ENCODE results near the gene FAM168A. TPM values are rescaled to one million over a fixed set of nuclear protein-coding genes. Genes with fewer than 3 reads are reported as not detected.

The FAM168A gene
- total RNA-seq, 1 experiment from 2014 or later: 15.3 TPM

- peak; percentile 79 for DNase-seq
- Histone ChIP-seq H3K4me3 (peak overlapping the region; percentile 65), H3K9me3 (no peaks in the 10 kb centered on the region), H3K27me3 (no peaks in the 10 kb centered on the region), H3K36me3 (no peaks in the 10 kb centered on the region)
These were observed 220.9 kb downstream of the FAM168A start for GRCh38 chr11:73376803-73377629.

GRCh38 chr11:73376160-73376802, 221.6 kb downstream of the FAM168A start, which contains the start of gene RELT:
TSS of gene RELT (plus strand) at chr11:73376399. CDS start at chr11:73389137, 12,738 bp downstream.
- H3K9me3 ChIP-seq: no peaks in the 10 kb centered on the region
- DNase-seq: peak; percentile 89
- peak within 1 kb of the TSS; percentile 65 for H3K4me3 ChIP-seq
- H3K36me3 ChIP-seq: no peaks in the 10 kb centered on the region
- no peaks in the 10 kb centered on the region for H3K27me3 ChIP-seq

DNA sequence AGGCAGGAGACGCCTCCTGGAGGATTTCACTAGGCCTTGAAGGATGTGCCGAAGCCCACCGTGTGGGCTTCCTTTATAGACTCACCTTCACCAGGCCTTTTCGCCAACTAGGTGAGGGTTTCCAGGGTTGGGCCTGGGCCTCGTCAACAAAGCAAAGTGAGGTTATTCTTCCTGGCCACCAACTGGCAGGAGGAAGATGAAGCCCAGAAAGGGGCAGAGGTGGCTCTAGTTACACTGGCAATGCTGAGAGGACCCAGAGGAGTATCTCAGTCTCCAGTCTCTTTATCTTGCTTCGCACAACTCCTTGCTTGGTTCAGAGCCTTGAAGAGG, 222.1 kb downstream of the FAM168A start:
- H3K4me3 ChIP-seq: peak overlapping the region; percentile 17
- no peak for DNase-seq
- H3K9me3 ChIP-seq: no peaks in the 10 kb centered on the region
- no peaks in the 10 kb centered on the region for H3K27me3 ChIP-seq
- H3K36me3 ChIP-seq: no peaks in the 10 kb centered on the region

DNA sequence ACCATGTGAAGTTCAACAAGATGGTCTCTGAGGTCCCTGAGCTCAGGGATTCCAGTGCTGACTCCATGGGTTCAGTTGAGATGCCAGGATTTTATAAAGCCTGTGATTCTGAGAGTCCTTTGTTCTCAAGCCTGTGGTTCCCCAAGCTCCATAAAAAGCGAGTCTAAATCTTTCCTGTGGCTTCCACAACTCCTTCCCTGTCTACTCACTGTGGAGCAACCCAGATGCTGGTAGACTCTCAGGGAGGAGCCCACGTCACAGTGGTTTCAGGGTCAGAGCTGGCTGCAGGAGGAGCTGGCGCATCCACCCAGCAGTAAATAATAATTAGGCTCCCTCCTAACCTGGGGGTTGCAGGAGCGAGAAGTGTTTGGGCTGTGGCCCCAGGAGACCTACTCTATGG, 223.8 kb downstream of the FAM168A start:
- Histone ChIP-seq H3K9me3 (no peaks in the 10 kb centered on the region), H3K27me3 (no peaks in the 10 kb centered on the region), H3K4me3 (no peak overlapping the region), H3K36me3 (no peaks in the 10 kb centered on the region)
- DNase-seq: no peak

- Histone ChIP-seq H3K27me3 (no peaks in the 10 kb centered on the region), H3K9me3 (no peaks in the 10 kb centered on the region), H3K4me3 (no peak overlapping the region), H3K36me3 (no peaks in the 10 kb centered on the region)
- peak; percentile 52 for DNase-seq
These were observed 225.4 kb downstream of the FAM168A start for GRCh38 chr11:73372375-73372993.

DNA sequence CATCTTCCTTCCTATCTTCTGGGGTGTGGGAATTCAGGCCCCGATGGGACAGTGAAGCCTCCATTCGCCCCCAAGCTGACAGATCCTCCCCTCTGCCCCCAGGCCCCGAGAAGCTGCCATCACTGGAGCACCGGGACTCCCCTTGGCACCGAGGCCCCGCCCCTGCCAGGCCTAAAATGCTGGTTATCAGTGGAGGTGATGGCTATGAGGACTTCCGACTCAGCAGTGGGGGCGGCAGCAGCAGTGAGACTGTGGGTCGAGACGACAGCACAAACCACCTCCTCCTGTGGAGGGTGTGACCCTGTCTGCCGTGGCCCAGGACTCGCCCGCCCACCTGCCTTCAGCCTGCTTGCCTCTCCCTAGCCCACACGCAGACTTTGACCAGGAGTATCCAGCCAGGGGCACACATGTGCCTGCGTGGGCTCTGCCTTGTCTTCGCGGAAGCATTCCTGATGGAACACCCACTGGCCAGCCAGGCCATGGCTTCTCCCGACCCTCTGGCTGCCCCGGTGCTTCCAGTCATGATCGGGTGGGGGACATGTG, 230.4 kb downstream of the FAM168A start:
- H3K36me3 ChIP-seq: peaks cover 18% of the 10 kb centered on the region

GRCh38 chr11:73366953-73367352, 231.0 kb downstream of the FAM168A start:
- H3K36me3 ChIP-seq: peaks cover 18% of the 10 kb centered on the region
- H3K27me3 ChIP-seq: no peaks in the 10 kb centered on the region
- no peaks in the 10 kb centered on the region for H3K9me3 ChIP-seq
- DNase-seq: no peak
- no peak overlapping the region for H3K4me3 ChIP-seq

More for the DNA sequence above, 230.4 kb downstream of the FAM168A start:
- H3K9me3 ChIP-seq: no peaks in the 10 kb centered on the region
- H3K27me3 ChIP-seq: no peaks in the 10 kb centered on the region
- H3K4me3 ChIP-seq: no peak overlapping the region
- no peak for DNase-seq

DNA sequence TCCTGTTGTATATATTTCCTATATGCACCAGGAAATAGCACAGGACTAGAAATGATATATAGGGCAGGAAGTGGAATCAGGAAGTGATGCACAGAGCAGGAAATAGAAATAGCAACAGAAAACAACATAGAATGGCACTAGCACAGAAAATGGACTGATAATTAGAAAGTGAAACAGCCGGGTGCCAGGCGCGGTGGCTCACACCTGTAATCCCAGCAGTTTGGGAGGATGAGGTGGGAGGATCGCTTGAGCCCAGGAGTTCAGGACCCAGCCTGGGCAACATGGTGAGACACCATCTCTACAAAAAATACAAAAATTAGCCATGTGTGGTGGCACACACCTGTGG, 231.7 kb downstream of the FAM168A start:
- Histone ChIP-seq H3K9me3 (no peaks in the 10 kb centered on the region), H3K36me3 (peaks cover 23% of the 10 kb centered on the region), H3K4me3 (no peak overlapping the region), H3K27me3 (no peaks in the 10 kb centered on the region)
- no peak for DNase-seq

GRCh38 chr11:73365352-73366264, 232.3 kb downstream of the FAM168A start:
- Histone ChIP-seq H3K36me3 (peaks cover 29% of the 10 kb centered on the region), H3K4me3 (no peak overlapping the region), H3K9me3 (no peaks in the 10 kb centered on the region), H3K27me3 (no peaks in the 10 kb centered on the region)
- DNase-seq: no peak

- Histone ChIP-seq H3K9me3 (no peaks in the 10 kb centered on the region), H3K4me3 (no peak overlapping the region), H3K27me3 (no peaks in the 10 kb centered on the region), H3K36me3 (peaks cover 38% of the 10 kb centered on the region)
- no peak for DNase-seq
These were observed 234.8 kb downstream of the FAM168A start for GRCh38 chr11:73363147-73363546.

- Histone ChIP-seq H3K27me3 (no peaks in the 10 kb centered on the region), H3K36me3 (peaks cover 41% of the 10 kb centered on the region), H3K4me3 (no peak overlapping the region), H3K9me3 (no peaks in the 10 kb centered on the region)
- DNase-seq: no peak
These were observed 235.7 kb downstream of the FAM168A start for GRCh38 chr11:73361953-73362776.

- Histone ChIP-seq H3K9me3 (no peaks in the 10 kb centered on the region), H3K27me3 (no peaks in the 10 kb centered on the region), H3K36me3 (peaks cover 34% of the 10 kb centered on the region), H3K4me3 (no peak overlapping the region)
- no peak for DNase-seq
These were observed 237.1 kb downstream of the FAM168A start for GRCh38 chr11:73360743-73361369.

DNA sequence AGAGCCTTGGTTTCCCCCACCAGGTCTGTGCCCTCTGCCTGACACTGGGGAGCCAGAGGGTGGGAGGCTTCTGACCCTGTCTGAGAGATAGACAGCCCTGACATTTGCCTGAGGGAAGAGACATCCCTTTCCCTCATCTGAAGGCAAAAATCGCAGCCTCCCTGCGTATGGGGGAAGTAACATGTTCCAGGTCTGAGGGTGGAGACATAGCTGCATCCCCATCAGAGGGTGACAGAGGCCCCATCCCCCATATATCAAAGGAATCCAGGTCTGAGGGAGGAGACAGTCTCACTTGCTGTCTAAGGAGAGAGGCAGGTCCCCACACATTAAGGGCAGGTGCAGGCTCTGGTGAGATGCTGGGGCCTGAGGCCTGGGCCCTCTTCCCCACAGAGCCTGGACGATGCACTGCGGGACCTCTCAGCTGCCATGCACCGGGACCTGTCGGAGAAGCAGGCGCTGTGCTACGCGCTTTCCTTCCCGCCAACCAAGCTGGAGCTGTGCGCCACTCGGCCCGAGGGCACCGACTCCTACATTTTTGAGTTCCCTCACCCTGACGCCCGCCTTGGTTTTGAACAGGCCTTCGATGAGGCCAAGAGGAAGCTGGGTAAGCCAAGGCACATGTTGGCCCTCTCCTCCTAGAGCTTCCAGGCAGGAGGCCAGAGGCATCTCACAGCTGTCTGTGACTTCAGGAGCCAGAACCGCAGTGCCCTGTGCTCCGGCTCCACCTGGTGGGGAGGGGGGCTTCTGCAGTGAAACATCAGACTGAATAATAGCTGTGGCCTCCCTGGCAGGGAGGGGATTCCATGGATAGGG, 237.8 kb downstream of the FAM168A start:
- Histone ChIP-seq H3K36me3 (peaks cover 27% of the 10 kb centered on the region), H3K4me3 (no peak overlapping the region), H3K27me3 (no peaks in the 10 kb centered on the region), H3K9me3 (no peaks in the 10 kb centered on the region)
- peak; percentile 57 for DNase-seq

DNA sequence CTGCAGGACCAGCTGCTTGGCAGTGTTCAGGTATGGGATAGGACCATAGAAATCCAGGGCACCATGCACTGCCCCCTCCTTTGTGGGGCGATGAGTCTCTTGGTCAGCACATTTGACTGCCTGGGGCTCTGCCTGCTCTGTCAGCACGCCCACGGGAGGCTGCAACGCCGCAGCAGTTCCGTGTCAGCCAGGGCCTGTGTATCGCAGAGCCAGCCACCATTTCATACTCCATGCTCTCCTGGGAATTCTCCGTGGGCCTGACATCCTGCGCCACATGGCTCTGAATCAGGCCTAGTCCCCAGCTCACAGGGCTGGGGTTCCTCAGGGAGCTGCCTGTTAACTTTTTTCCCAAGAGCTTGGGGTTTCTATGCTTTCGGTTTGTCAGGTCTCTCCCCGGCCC, 238.6 kb downstream of the FAM168A start:
- H3K4me3 ChIP-seq: no peak overlapping the region
- H3K9me3 ChIP-seq: no peaks in the 10 kb centered on the region
- DNase-seq: no peak
- no peaks in the 10 kb centered on the region for H3K27me3 ChIP-seq
- peaks cover 24% of the 10 kb centered on the region for H3K36me3 ChIP-seq

GRCh38 chr11:73358071-73358470, 239.8 kb downstream of the FAM168A start:
- H3K4me3 ChIP-seq: no peak overlapping the region
- no peaks in the 10 kb centered on the region for H3K27me3 ChIP-seq
- no peak for DNase-seq
- H3K36me3 ChIP-seq: peaks cover 30% of the 10 kb centered on the region
- no peaks in the 10 kb centered on the region for H3K9me3 ChIP-seq
